Ammon's horn (tissue), 1 donor: ENCODE results near the gene CHDH.

Experiments used
- DNase-seq: peaks from one replicate; pipeline ENCODE4 v3.0.0-alpha.2; 2016; ENCODE audit warnings: low spot score

The CHDH gene

GRCh38 chr3:53850895-53851294, 4.7 kb upstream of the CHDH start:
- DNase-seq, result peak; percentile 35

GRCh38 chr3:53849916-53850315, 3.7 kb upstream of the CHDH start:
- no peak for DNase-seq

GRCh38 chr3:53846851-53847155, 584 bp upstream of the CHDH start:
- DNase-seq, result no peak

- DNase-seq, result no peak
Measured at GRCh38 chr3:53845881-53846133, 412 bp downstream of the CHDH start.

GRCh38 chr3:53845103-53845880, 927 bp downstream of the CHDH start:
- DNase-seq, result peak; percentile 30

- DNase-seq, result peak; percentile 54
Measured at GRCh38 chr3:53844262-53845102, 1.7 kb downstream of the CHDH start.

GRCh38 chr3:53843195-53844177, 2.7 kb downstream of the CHDH start:
- peak; percentile 53 for DNase-seq

- peak; percentile 92 for DNase-seq
Measured at GRCh38 chr3:53842436-53843194, 3.6 kb downstream of the CHDH start.

- DNase-seq, result no peak
Measured at GRCh38 chr3:53841296-53841695, 4.9 kb downstream of the CHDH start.

GRCh38 chr3:53837331-53837730, 8.9 kb downstream of the CHDH start:
- DNase-seq, result no peak

- DNase-seq, result no peak
Measured at GRCh38 chr3:53836084-53836872, 9.9 kb downstream of the CHDH start.

- DNase-seq, result no peak
Measured at GRCh38 chr3:53835257-53835656, 11.0 kb downstream of the CHDH start.

GRCh38 chr3:53834429-53835095, 11.7 kb downstream of the CHDH start:
- DNase-seq, result no peak

- no peak for DNase-seq
Measured at GRCh38 chr3:53833700-53834099, 12.5 kb downstream of the CHDH start.

- no peak for DNase-seq
Measured at GRCh38 chr3:53833053-53833645, 13.1 kb downstream of the CHDH start.

GRCh38 chr3:53830944-53831343, 15.3 kb downstream of the CHDH start:
- no peak for DNase-seq

- no peak for DNase-seq
Measured at GRCh38 chr3:53829605-53830004, 16.6 kb downstream of the CHDH start.

GRCh38 chr3:53828581-53828980, 17.6 kb downstream of the CHDH start:
- no peak for DNase-seq

- no peak for DNase-seq
Measured at GRCh38 chr3:53826048-53826447, 20.2 kb downstream of the CHDH start.

- DNase-seq, result no peak
Measured at GRCh38 chr3:53824795-53825194, 21.4 kb downstream of the CHDH start.
